GM13977 (cell line): Measurements from ENCODE around the gene TRAPPC5.
A peak's percentile ranks its signal among the peaks of the same experiment; 100 is the strongest.

Experiments used
- DNase-seq: peaks from one replicate; pipeline ENCODE4 v3.0.0; 2012; ENCODE audit warnings: low spot score
- CTCF ChIP-seq: IDR thresholded peaks from 2 replicates; pipeline ENCODE4 v1.5.1; 2012; ENCODE audit warnings: mild to moderate bottlenecking, control low read depth; ENCODE audit not compliant: insufficient read depth; ENCODE audit errors: extremely low read depth, missing control alignments
- in situ Hi-C: fragments of 300-500 bp; cut with MboI; formaldehyde crosslinking; loops from one replicate; pipeline ENCODE4 v1.12.0; 2022; ENCODE audit warnings: low sequenced_read_pairs, low pct_unique_long_range_greater_than_20kb, mixed read lengths, inconsistent platforms; ENCODE audit not compliant: unreplicated experiment

Gene TRAPPC5

DNA sequence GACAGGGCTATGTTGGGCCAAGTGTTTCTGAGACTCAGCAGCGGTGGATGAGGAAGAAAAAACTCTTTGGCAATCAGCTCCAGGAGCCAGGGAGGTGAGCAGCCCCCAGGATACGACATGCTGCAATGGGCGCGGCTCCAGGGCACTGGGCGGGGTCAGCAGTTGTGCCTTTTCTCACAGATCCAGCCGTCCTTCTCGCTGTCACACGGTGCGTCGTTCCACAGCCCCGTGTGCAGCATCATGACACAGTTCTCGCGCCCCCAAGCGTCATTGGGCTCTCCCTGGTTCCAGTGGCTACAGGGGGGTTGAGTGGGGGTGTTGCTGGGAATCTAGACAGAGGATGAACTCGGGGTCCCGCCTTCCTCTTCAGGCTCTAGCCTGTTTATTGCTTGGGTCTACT lies 48.6 kb downstream of the TRAPPC5 start:
- DNase-seq: peak; percentile 46
- in situ Hi-C loops: no loop called here
- TF ChIP-seq CTCF: peak; percentile 25

- in situ Hi-C loops: no loop called here
- DNase-seq: no peak
- TF ChIP-seq CTCF: no peak
These were observed 49.2 kb downstream of the TRAPPC5 start for GRCh38 chr19:7729831-7730285.

GRCh38 chr19:7730286-7731217 lies 49.9 kb downstream of the TRAPPC5 start:
- no peak for TF ChIP-seq CTCF
- DNase-seq: no peak
- in situ Hi-C loops: no loop called here

DNA sequence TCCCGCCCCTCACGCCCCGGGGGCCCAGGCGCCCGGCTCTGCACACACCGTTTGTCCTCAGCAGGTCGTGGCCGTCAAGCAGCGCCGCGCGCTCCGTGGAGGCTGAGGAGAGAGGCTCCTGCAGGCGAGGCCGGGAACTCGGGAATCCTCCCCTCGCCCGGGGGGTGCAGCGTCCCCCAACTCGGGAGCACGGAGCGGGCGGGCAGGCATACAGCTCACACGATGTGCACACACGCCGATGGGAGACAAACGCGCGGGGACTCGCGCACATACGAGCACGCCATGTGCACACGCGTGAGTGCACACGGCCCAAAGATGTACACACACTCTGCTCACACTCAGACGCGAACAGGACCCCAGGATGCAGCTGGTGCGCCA lies 50.6 kb downstream of the TRAPPC5 start:
- in situ Hi-C loops: no loop called here
- no peak for TF ChIP-seq CTCF
- DNase-seq: no peak

GRCh38 chr19:7731615-7732014 lies 51.0 kb downstream of the TRAPPC5 start:
- no peak for DNase-seq
- in situ Hi-C loops: no loop called here
- no peak for TF ChIP-seq CTCF

DNA sequence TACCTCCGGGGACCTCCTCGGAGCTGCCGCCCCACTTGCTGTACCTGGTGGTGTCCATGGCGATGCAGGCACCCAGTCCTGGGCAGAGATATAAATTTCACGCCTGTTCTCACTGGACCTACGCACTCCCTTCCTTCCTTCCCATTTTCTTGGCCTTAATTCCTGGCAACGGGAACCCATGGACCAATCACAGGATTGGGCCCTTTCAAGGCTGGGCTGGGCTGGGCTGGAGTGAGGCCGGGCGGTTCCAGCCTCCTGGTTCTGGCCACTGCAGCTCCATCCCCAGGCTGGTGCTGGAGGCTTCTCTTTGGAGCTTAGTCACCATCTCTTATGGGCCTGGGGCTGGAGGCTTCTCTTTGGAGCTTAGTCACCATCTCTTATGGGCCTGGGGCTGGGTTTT lies 51.4 kb downstream of the TRAPPC5 start, which contains the start of gene CLEC4G:
TSS of gene CLEC4G (minus strand) at position 66 of the 400 bp plus-strand sequence. CDS start at position 58, 8 bp downstream.
- in situ Hi-C loops: no loop called here
- DNase-seq: no peak
- no peak for TF ChIP-seq CTCF
